SU-DHL-6 (cell line): ENCODE results near the gene MYOM1.

Source experiments
- H2AFZ ChIP-seq: fragments of 200-600 bp; sonication (generic); 2 replicates; pipeline ENCODE4 v1.6.1; 2014; ENCODE audit warnings: low read depth, mild to moderate bottlenecking, moderate library complexity, mixed read lengths, antibody characterized with exemption, low read length; ENCODE audit not compliant: severe bottlenecking
- H3F3A ChIP-seq: fragments of 200-600 bp; shearing (Covaris generic); 2 replicates; pipeline ENCODE4 v1.6.0; 2016; ENCODE audit warnings: antibody characterized with exemption, mild to moderate bottlenecking; ENCODE audit not compliant: insufficient read depth
- H3K27ac ChIP-seq: fragments of 200-600 bp; sonication (generic); 2 replicates; pipeline ENCODE4 v1.5.1; 2016; ENCODE audit warnings: low read depth, mild to moderate bottlenecking, low read length, moderate library complexity, mixed read lengths
- H3K27me3 ChIP-seq: fragments of 200-600 bp; sonication (generic), shearing (Covaris generic); 2 replicates; pipeline ENCODE4 v1.6.0; 2014; ENCODE audit warnings: mild to moderate bottlenecking, low read length
- H3K36me3 ChIP-seq: fragments of 200-600 bp; sonication (generic); 2 replicates; pipeline ENCODE4 v1.6.1; 2014; ENCODE audit warnings: mild to moderate bottlenecking, low read length, mixed read lengths
- H3K4me2 ChIP-seq: fragments of 300-600, 200-600 bp; shearing (Covaris generic), sonication (generic); 2 replicates; pipeline ENCODE4 v1.6.0; 2014; ENCODE audit warnings: low read length, low read depth, mild to moderate bottlenecking; ENCODE audit not compliant: poor library complexity, severe bottlenecking
- H3K4me3 ChIP-seq: fragments of 200-600 bp; sonication (generic); 2 replicates; pipeline ENCODE4 v1.5.1; 2014; ENCODE audit warnings: antibody characterized with exemption, low read length, mild to moderate bottlenecking, mixed read lengths; ENCODE audit not compliant: insufficient read depth, poor library complexity, severe bottlenecking
- H3K79me2 ChIP-seq: fragments of 200-600 bp; sonication (generic); 2 replicates; pipeline ENCODE4 v1.6.1; 2014; ENCODE audit warnings: mild to moderate bottlenecking, low read length, moderate library complexity; ENCODE audit not compliant: insufficient read depth
- H3K9ac ChIP-seq: fragments of 200-600 bp; sonication (generic); 2 replicates; pipeline ENCODE4 v1.7.0; 2014; ENCODE audit warnings: mild to moderate bottlenecking, low read length
- H3K9me2 ChIP-seq: fragments of 200-600 bp; sonication (generic); replicated peaks from 2 replicates; pipeline ENCODE4 v1.6.1; 2014; ENCODE audit warnings: low read length; ENCODE audit not compliant: insufficient read depth
- H3K9me3 ChIP-seq: fragments of 200-600 bp; sonication (generic); 2 replicates; pipeline ENCODE4 v1.6.1; 2014; ENCODE audit warnings: low read length, mixed read lengths; ENCODE audit not compliant: insufficient read depth
- H4K20me1 ChIP-seq: fragments of 200-600 bp; sonication (generic); 2 replicates; pipeline ENCODE4 v1.6.1; 2014; ENCODE audit warnings: low read depth, mild to moderate bottlenecking, antibody characterized with exemption, low read length, moderate library complexity, mixed read lengths
- CTCF ChIP-seq: fragments of 200-600 bp; sonication (generic); IDR thresholded peaks from one replicate; pipeline ENCODE4 v1.5.1; 2017; ENCODE audit warnings: antibody characterized with exemption, mild to moderate bottlenecking, low read length, moderate library complexity; ENCODE audit not compliant: insufficient read depth, poor library complexity, severe bottlenecking
- EZH2phosphoT487 ChIP-seq: fragments of 200-600 bp; sonication (generic), shearing (Covaris generic); conservative IDR thresholded peaks from 2 replicates; pipeline ENCODE4 v1.6.1; 2018; ENCODE audit warnings: mild to moderate bottlenecking, antibody characterized with exemption, low read length, moderate library complexity, mixed read lengths

MYOM1 gene

GRCh38 chr18:3054780-3055179 lies 165.0 kb downstream of the MYOM1 start:
- Histone ChIP-seq H3K9me3 (no peaks in the 10 kb centered on the region), H3K4me2 (no peak overlapping the region)

DNA sequence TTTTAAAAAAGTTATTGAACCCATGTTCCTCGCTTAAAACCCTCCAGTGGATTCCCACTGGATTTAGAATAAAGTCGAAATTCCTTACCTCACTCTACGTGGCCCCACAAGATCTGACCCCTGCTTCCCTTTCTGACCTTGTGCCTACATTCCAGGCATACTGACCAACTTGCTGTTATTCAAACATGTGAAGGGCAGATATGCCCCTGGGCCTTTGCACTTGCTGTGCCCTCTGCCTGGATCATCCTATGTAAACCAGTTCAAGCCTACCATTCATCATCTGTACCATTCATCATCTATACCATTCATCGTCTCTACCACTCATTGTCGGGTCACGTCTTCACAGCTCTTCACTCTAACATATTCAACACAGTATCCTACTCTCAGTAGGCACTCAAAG lies 165.6 kb downstream of the MYOM1 start:
- Histone ChIP-seq H4K20me1 (no peaks in the 10 kb centered on the region), H3K79me2 (no peaks in the 10 kb centered on the region), H3F3A (no peaks in the 10 kb centered on the region), H3K4me3 (no peak overlapping the region), H3K9ac (no peak overlapping the region), H3K9me3 (no peaks in the 10 kb centered on the region), H3K9me2 (no peaks in the 10 kb centered on the region), H3K27me3 (no peaks in the 10 kb centered on the region), H2AFZ (no peak overlapping the region), H3K36me3 (no peaks in the 10 kb centered on the region), H3K27ac (no peak overlapping the region), H3K4me2 (no peak overlapping the region)
- TF ChIP-seq CTCF = no peak
- no peak for TF ChIP-seq EZH2phosphoT487

More at GRCh38 chr18:3054780-3055179, 165.0 kb downstream of the MYOM1 start:
- H3F3A ChIP-seq = no peaks in the 10 kb centered on the region
- no peaks in the 10 kb centered on the region for H3K27me3 ChIP-seq
- no peaks in the 10 kb centered on the region for H3K9me2 ChIP-seq
- no peak overlapping the region for H2AFZ ChIP-seq
- H3K27ac ChIP-seq = no peak overlapping the region
- no peaks in the 10 kb centered on the region for H3K79me2 ChIP-seq
- H3K4me3 ChIP-seq = no peak overlapping the region
- no peaks in the 10 kb centered on the region for H4K20me1 ChIP-seq
- H3K9ac ChIP-seq = no peak overlapping the region
- H3K36me3 ChIP-seq = no peaks in the 10 kb centered on the region
- no peak for TF ChIP-seq EZH2phosphoT487
- TF ChIP-seq CTCF = no peak

DNA sequence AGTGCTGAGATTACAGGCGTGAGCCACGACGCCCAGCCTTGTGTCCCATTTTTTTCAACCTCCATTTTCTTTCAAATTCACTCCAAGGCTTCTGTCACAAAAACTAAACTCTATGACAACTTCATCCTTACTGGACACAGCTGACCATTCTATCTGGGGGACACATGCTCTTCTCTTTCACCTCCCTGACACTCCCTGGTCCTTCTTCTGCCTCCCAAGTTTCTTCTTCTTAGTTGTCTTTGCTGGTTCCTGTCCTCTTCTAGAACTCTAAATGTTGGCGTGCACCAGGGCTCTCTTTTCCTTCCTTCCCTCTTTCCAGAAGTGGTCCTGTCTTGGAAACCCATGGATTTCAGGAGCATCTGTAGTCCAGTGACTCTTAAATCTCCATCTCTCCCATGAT lies 166.7 kb downstream of the MYOM1 start:
- Histone ChIP-seq H3K4me2 (no peak overlapping the region), H4K20me1 (no peaks in the 10 kb centered on the region), H3F3A (no peaks in the 10 kb centered on the region), H3K4me3 (no peak overlapping the region), H3K27ac (no peak overlapping the region), H3K9me3 (no peaks in the 10 kb centered on the region), H3K79me2 (no peaks in the 10 kb centered on the region), H3K27me3 (no peaks in the 10 kb centered on the region), H3K9ac (no peak overlapping the region), H3K9me2 (no peaks in the 10 kb centered on the region), H2AFZ (no peak overlapping the region), H3K36me3 (no peaks in the 10 kb centered on the region)
- TF ChIP-seq CTCF (no peak), EZH2phosphoT487 (no peak)

GRCh38 chr18:3052411-3052758 lies 167.4 kb downstream of the MYOM1 start:
- H3F3A ChIP-seq = no peaks in the 10 kb centered on the region
- H4K20me1 ChIP-seq = no peaks in the 10 kb centered on the region
- no peak overlapping the region for H3K4me2 ChIP-seq
- no peaks in the 10 kb centered on the region for H3K27me3 ChIP-seq
- H3K79me2 ChIP-seq = no peaks in the 10 kb centered on the region
- no peaks in the 10 kb centered on the region for H3K9me3 ChIP-seq
- no peak overlapping the region for H3K27ac ChIP-seq
- TF ChIP-seq CTCF = no peak
- TF ChIP-seq EZH2phosphoT487 = no peak
- no peaks in the 10 kb centered on the region for H3K9me2 ChIP-seq
- H3K36me3 ChIP-seq = no peaks in the 10 kb centered on the region
- no peak overlapping the region for H3K9ac ChIP-seq
- no peak overlapping the region for H2AFZ ChIP-seq
- H3K4me3 ChIP-seq = no peak overlapping the region
